Activated CD4-positive, alpha-beta memory T cell treated with anti-CD3 and anti-CD28 coated beads for 36 hours (primary cell): ENCODE measurements around the gene FASTK. TPM values are rescaled to one million over a fixed set of nuclear protein-coding genes. Genes with fewer than 3 reads are reported as not detected.
"Not testable (repeated sequence)": the region's sequence is repeated elsewhere in the genome, so short reads cannot be mapped to it uniquely, and the experiment has no call there.

Experiments used
- CTCF ChIA-PET: fragments of 350-600 bp; sonication (Branson Sonifier 250); formaldehyde crosslinking; loops from one replicate; lab custom pipeline; 2021; ENCODE audit warnings: antibody characterized with exemption, inconsistent platforms; lab: Charles Lee
- POLR2A ChIA-PET: fragments of 350-600 bp; sonication (Branson Sonifier 250); formaldehyde crosslinking; loops from one replicate; lab custom pipeline; 2021; ENCODE audit warnings: antibody characterized with exemption; lab: Charles Lee
- DNase-seq: peaks from one replicate; pipeline ENCODE4 v3.0.0-alpha.2; 2020
- H3K27ac Mint-ChIP-seq: one replicate; pipeline ENCODE4 v1.8.0; 2021; ENCODE audit warnings: mixed read lengths
- H3K27me3 Mint-ChIP-seq: one replicate; pipeline ENCODE4 v1.8.0; 2021; ENCODE audit warnings: mixed read lengths
- H3K36me3 Mint-ChIP-seq: one replicate; pipeline ENCODE4 v1.8.0; 2021; ENCODE audit warnings: mixed read lengths
- H3K4me1 Mint-ChIP-seq: one replicate; pipeline ENCODE4 v1.8.0; 2021; ENCODE audit warnings: low read depth, mixed read lengths
- H3K4me3 Mint-ChIP-seq: one replicate; pipeline ENCODE4 v1.8.0; 2021; ENCODE audit warnings: mild to moderate bottlenecking, mixed read lengths
- H3K9me3 Mint-ChIP-seq: one replicate; pipeline ENCODE4 v1.8.0; 2021; ENCODE audit warnings: mixed read lengths
- intact Hi-C: fragments of 100-400 bp; cut with micrococcal nuclease; formaldehyde crosslinking; loops from one replicate; pipeline ENCODE4 v1.15.1; 2023
- total RNA-seq, 2 experiments: library from RNA; stranded (reverse); gene quantifications; one replicate each; pipeline ENCODE4 v1.2.3, GENCODE V29; 2021

FASTK gene
- total RNA-seq, 2 experiments from 2014 or later: 56.8 to 57.4 TPM

- ChIA-PET POLR2A (no interaction called here), CTCF (no interaction called here)
- peaks cover 5% of the 10 kb centered on the region for H3K36me3 Mint-ChIP-seq
Observed at GRCh38 chr7:151046603-151047573, 33.7 kb downstream of the FASTK start.

GRCh38 chr7:151045967-151046366, 34.6 kb downstream of the FASTK start:
- H3K4me1 Mint-ChIP-seq: no peaks in the 10 kb centered on the region
- no peaks in the 10 kb centered on the region for H3K27me3 Mint-ChIP-seq
- DNase-seq: no peak
- peaks cover 5% of the 10 kb centered on the region for H3K36me3 Mint-ChIP-seq
- ChIA-PET CTCF (interaction anchor here (0.6 to 0.9 kb wide), 2 partner anchors 66 to 83 kb away, joined by 4 read pairs; no protein-coding TSS in a partner anchor), POLR2A (no interaction called here)
- no peaks in the 10 kb centered on the region for H3K9me3 Mint-ChIP-seq
- no peak overlapping the region for H3K4me3 Mint-ChIP-seq
- intact Hi-C loops: no loop called here
- H3K27ac Mint-ChIP-seq: no peak overlapping the region

More at GRCh38 chr7:151046603-151047573, 33.7 kb downstream of the FASTK start:
- intact Hi-C loops: no loop called here
- Mint-ChIP-seq H3K4me1 (peaks cover 2% of the 10 kb centered on the region), H3K4me3 (no peak overlapping the region), H3K27ac (peak overlapping the region; percentile 18), H3K9me3 (no peaks in the 10 kb centered on the region), H3K27me3 (no peaks in the 10 kb centered on the region)
- DNase-seq: no peak

- ChIA-PET CTCF (interaction anchor here (0.6 to 0.9 kb wide), 2 partner anchors 66 to 83 kb away, joined by 4 read pairs; no protein-coding TSS in a partner anchor), POLR2A (no interaction called here)
- Mint-ChIP-seq H3K27me3 (no peaks in the 10 kb centered on the region), H3K4me1 (no peaks in the 10 kb centered on the region), H3K9me3 (no peaks in the 10 kb centered on the region), H3K36me3 (peaks cover 5% of the 10 kb centered on the region), H3K27ac (no peak overlapping the region), H3K4me3 (no peak overlapping the region)
- no peak for DNase-seq
- intact Hi-C loops: no loop called here
Observed at GRCh38 chr7:151045262-151045661, 35.3 kb downstream of the FASTK start.

- Mint-ChIP-seq H3K27me3 (no peaks in the 10 kb centered on the region), H3K4me3 (no peak overlapping the region), H3K4me1 (peaks cover 11% of the 10 kb centered on the region), H3K36me3 (peaks cover 5% of the 10 kb centered on the region), H3K9me3 (no peaks in the 10 kb centered on the region), H3K27ac (no peak overlapping the region)
- ChIA-PET CTCF (interaction anchor here (1.4 kb wide), 1 partner anchor 36 kb away, joined by 3 read pairs; no protein-coding TSS in a partner anchor), POLR2A (no interaction called here)
- intact Hi-C loops: no loop called here
- DNase-seq: no peak
Observed at GRCh38 chr7:151043959-151044358, 36.6 kb downstream of the FASTK start.

- intact Hi-C loops, DNase-seq, H3K9me3 Mint-ChIP-seq, H3K36me3 Mint-ChIP-seq, H3K27me3 Mint-ChIP-seq, POLR2A ChIA-PET, H3K4me3 Mint-ChIP-seq, H3K27ac Mint-ChIP-seq: not testable (repeated sequence)
- peaks cover 16% of the 10 kb centered on the region for H3K4me1 Mint-ChIP-seq
- CTCF ChIA-PET: interaction anchor here (1.4 kb wide), 1 partner anchor 35 kb away, joined by 3 read pairs; no protein-coding TSS in a partner anchor
Observed at GRCh38 chr7:151043449-151043848, 37.2 kb downstream of the FASTK start.

- no peaks in the 10 kb centered on the region for H3K9me3 Mint-ChIP-seq
- H3K27ac Mint-ChIP-seq: no peak overlapping the region
- ChIA-PET POLR2A (no interaction called here), CTCF (interaction anchor here (1.1 kb wide), 1 partner anchor 8 kb away, joined by 3 read pairs; no protein-coding TSS in a partner anchor)
- H3K36me3 Mint-ChIP-seq: peaks cover 12% of the 10 kb centered on the region
- no peaks in the 10 kb centered on the region for H3K27me3 Mint-ChIP-seq
- no peak overlapping the region for H3K4me3 Mint-ChIP-seq
- intact Hi-C loops: no loop called here
- DNase-seq: no peak
- peaks cover 16% of the 10 kb centered on the region for H3K4me1 Mint-ChIP-seq
Observed at GRCh38 chr7:151040616-151041375, 39.8 kb downstream of the FASTK start.

- Mint-ChIP-seq H3K27ac (peak overlapping the region; percentile 91), H3K4me1 (peaks cover 16% of the 10 kb centered on the region), H3K36me3 (peaks cover 8% of the 10 kb centered on the region), H3K27me3 (no peaks in the 10 kb centered on the region), H3K9me3 (no peaks in the 10 kb centered on the region), H3K4me3 (no peak overlapping the region)
- ChIA-PET POLR2A (interaction anchor here (0.8 to 1.5 kb wide), 2 partner anchors 8 to 12 kb away, joined by 3 to 11 read pairs; partner anchors contain the start of genes ABCB8 and ASIC3), CTCF (interaction anchor here (1.1 kb wide), 1 partner anchor 12 kb away, joined by 6 read pairs; the partner anchor contains the start of gene ABCB8)
- no peak for DNase-seq
- intact Hi-C loops: loop anchor here (1.0 kb wide), 2 partner anchors 12 to 18 kb away; partner anchors contain the start of gene ABCB8
Observed at GRCh38 chr7:151039850-151040548, 40.6 kb downstream of the FASTK start.

- peaks cover 16% of the 10 kb centered on the region for H3K4me1 Mint-ChIP-seq
- H3K4me3 Mint-ChIP-seq: no peak overlapping the region
- no peaks in the 10 kb centered on the region for H3K9me3 Mint-ChIP-seq
- intact Hi-C loops: loop anchor here (1.0 kb wide), 2 partner anchors 11 to 19 kb away; partner anchors contain the start of gene ABCB8
- H3K27me3 Mint-ChIP-seq: no peaks in the 10 kb centered on the region
- POLR2A ChIA-PET: interaction anchor here (0.8 to 1.5 kb wide), 3 partner anchors 9 to 21 kb away, joined by 3 to 11 read pairs (median 5); partner anchors contain the start of genes ABCB8 and ASIC3
- H3K36me3 Mint-ChIP-seq: peaks cover 8% of the 10 kb centered on the region
- CTCF ChIA-PET: interaction anchor here (0.7 to 1.1 kb wide), 3 partner anchors 11 to 141 kb away, joined by 3 to 6 read pairs (median 4); partner anchors contain the start of gene ABCB8
- H3K27ac Mint-ChIP-seq: peak overlapping the region; percentile 91
- peak; percentile 91 for DNase-seq
Observed at GRCh38 chr7:151038951-151039849, 41.4 kb downstream of the FASTK start.

GRCh38 chr7:151035902-151036301, 44.7 kb downstream of the FASTK start:
- ChIA-PET CTCF (no interaction called here), POLR2A (no interaction called here)
- no peak overlapping the region for H3K27ac Mint-ChIP-seq
- no peaks in the 10 kb centered on the region for H3K9me3 Mint-ChIP-seq
- H3K27me3 Mint-ChIP-seq: no peaks in the 10 kb centered on the region
- peaks cover 16% of the 10 kb centered on the region for H3K4me1 Mint-ChIP-seq
- intact Hi-C loops: no loop called here
- H3K4me3 Mint-ChIP-seq: no peak overlapping the region
- H3K36me3 Mint-ChIP-seq: peaks cover 8% of the 10 kb centered on the region
- DNase-seq: no peak

GRCh38 chr7:151035026-151035717, 45.4 kb downstream of the FASTK start:
- ChIA-PET CTCF (no interaction called here), POLR2A (no interaction called here)
- no peak overlapping the region for H3K27ac Mint-ChIP-seq
- intact Hi-C loops: no loop called here
- H3K4me3 Mint-ChIP-seq: no peak overlapping the region
- H3K9me3 Mint-ChIP-seq: no peaks in the 10 kb centered on the region
- peaks cover 16% of the 10 kb centered on the region for H3K4me1 Mint-ChIP-seq
- no peak for DNase-seq
- peaks cover 8% of the 10 kb centered on the region for H3K36me3 Mint-ChIP-seq
- H3K27me3 Mint-ChIP-seq: no peaks in the 10 kb centered on the region
